ENCODE data around the gene RAN. TPM values are rescaled to one million over a fixed set of nuclear protein-coding genes. Genes with fewer than 3 reads are reported as not detected.

Gene RAN
- total RNA-seq, 1 donor from 2014 or later = 748 TPM

GRCh38 chr12:130922511-130922953 is 50.7 kb downstream of the RAN start:
- ChIA-PET POLR2A (no interaction called here), CTCF (no interaction called here)
- DNase-seq = no peak
- Mint-ChIP-seq H3K27me3 (peaks cover 21% of the 10 kb centered on the region), H3K4me3 (no peak overlapping the region), H3K9me3 (no peaks in the 10 kb centered on the region), H3K36me3 (ENCODE audit: low read depth) (no peaks in the 10 kb centered on the region), H3K4me1 (no peaks in the 10 kb centered on the region), H3K27ac (no peak overlapping the region)
- intact Hi-C loops (cut with micrococcal nuclease) = no loop called here
- ATAC-seq (ENCODE audit: low read depth) = no peak
- TF ChIP-seq CTCF (IDR thresholded peaks at IDR 0.05) = no peak

GRCh38 chr12:130924966-130925665 is 53.2 kb downstream of the RAN start:
- intact Hi-C loops (cut with micrococcal nuclease) = no loop called here
- POLR2A ChIA-PET = no interaction called here
- Mint-ChIP-seq H3K27ac (no peak overlapping the region), H3K36me3 (ENCODE audit: low read depth) (no peaks in the 10 kb centered on the region), H3K4me1 (no peaks in the 10 kb centered on the region), H3K9me3 (no peaks in the 10 kb centered on the region), H3K4me3 (no peak overlapping the region), H3K27me3 (peaks cover 24% of the 10 kb centered on the region)
- TF ChIP-seq CTCF (IDR thresholded peaks at IDR 0.05) = no peak
- ATAC-seq (ENCODE audit: low read depth) (no peak), DNase-seq (no peak)
- CTCF ChIA-PET = no interaction called here

- intact Hi-C loops (cut with micrococcal nuclease) = no loop called here
- Mint-ChIP-seq H3K9me3 (no peaks in the 10 kb centered on the region), H3K4me3 (no peak overlapping the region), H3K4me1 (no peaks in the 10 kb centered on the region), H3K27ac (no peak overlapping the region), H3K27me3 (peaks cover 25% of the 10 kb centered on the region), H3K36me3 (ENCODE audit: low read depth) (no peaks in the 10 kb centered on the region)
- ChIA-PET POLR2A (no interaction called here), CTCF (no interaction called here)
- ATAC-seq (ENCODE audit: low read depth) (no peak), DNase-seq (no peak)
- TF ChIP-seq CTCF (IDR thresholded peaks at IDR 0.05) = no peak
Measured at GRCh38 chr12:130925666-130926015, 53.8 kb downstream of the RAN start.

Other genes with a start within 250 kb of the RAN start
- not detected in 2 replicates for gene RIMBP2, start 155.8 kb upstream of the RAN start, total RNA-seq
- 11.0 and 11.4 TPM in 2 replicates for gene STX2, start 32.8 kb upstream of the RAN start, total RNA-seq
- 0.46 and 0.47 TPM in 2 replicates for gene ADGRD1, start 81.8 kb downstream of the RAN start, total RNA-seq

Measured in activated B cell treated with CpG ODN at 0.5 μM for 24 hours (primary cell).